PFSK-1 (cell line): Measurements from ENCODE around the gene LRMDA.

Source experiments
- FOXP2 ChIP-seq: optimal IDR thresholded peaks from 2 replicates; pipeline ENCODE3; 2011; ENCODE audit warnings: borderline replicate concordance, control low read depth, inconsistent platforms; ENCODE audit not compliant: insufficient read depth; ENCODE audit errors: extremely low read length, extremely low read depth
- POLR2AphosphoS5 ChIP-seq: IDR thresholded peaks from 2 replicates; pipeline ENCODE4 v1.6.1; 2012; ENCODE audit warnings: low read depth, mild to moderate bottlenecking, control low read depth, low read length, moderate library complexity
- REST ChIP-seq, 2 experiments: IDR thresholded peaks; 2 replicates each; pipeline versions ENCODE4 v1.6.1 to v1.8.0; 2011 to 2012; ENCODE audit warnings: low read depth in 2 of 2, low read length in 2 of 2, control low read depth in 1 of 2, inconsistent platforms in 1 of 2, mild to moderate bottlenecking in 1 of 2, moderate library complexity in 1 of 2; ENCODE audit not compliant: insufficient read depth in 1 of 2
- SIN3A ChIP-seq: IDR thresholded peaks from 2 replicates; pipeline ENCODE4 v1.6.1; 2012; ENCODE audit warnings: mild to moderate bottlenecking, low read length, moderate library complexity, borderline replicate concordance; ENCODE audit not compliant: insufficient read depth
- TAF1 ChIP-seq: IDR thresholded peaks from 2 replicates; pipeline ENCODE4 v1.6.1; 2012; ENCODE audit warnings: low read length, control low read depth, borderline replicate concordance; ENCODE audit not compliant: insufficient read depth

Gene LRMDA

GRCh38 chr10:75938380-75939122, 507.1 kb downstream of the LRMDA start:
- TF ChIP-seq POLR2AphosphoS5 (no peak), SIN3A (no peak), TAF1 (no peak), REST (IDR thresholded peaks at IDR 0.05; ENCODE audit: insufficient read depth in 1 of 2, low read depth in 2 of 2, low read length in 2 of 2) (no peak), FOXP2 (no peak)

- no peak for TF ChIP-seq TAF1
Observed at GRCh38 chr10:75939541-75939940, 508.1 kb downstream of the LRMDA start.

GRCh38 chr10:75940742-75941141, 509.3 kb downstream of the LRMDA start:
- TF ChIP-seq SIN3A (no peak), FOXP2 (no peak), POLR2AphosphoS5 (no peak), TAF1 (no peak), REST (IDR thresholded peaks at IDR 0.05; ENCODE audit: insufficient read depth in 1 of 2, low read depth in 2 of 2, low read length in 2 of 2) (no peak)

- TF ChIP-seq TAF1 (no peak), REST (IDR thresholded peaks at IDR 0.05; ENCODE audit: insufficient read depth in 1 of 2, low read depth in 2 of 2, low read length in 2 of 2) (no peak), FOXP2 (no peak)
Observed at GRCh38 chr10:75941223-75941801, 509.9 kb downstream of the LRMDA start.

- TF ChIP-seq FOXP2 (no peak), TAF1 (no peak), REST (IDR thresholded peaks at IDR 0.05; ENCODE audit: insufficient read depth in 1 of 2, low read depth in 2 of 2, low read length in 2 of 2) (no peak), SIN3A (no peak), POLR2AphosphoS5 (no peak)
Observed at GRCh38 chr10:75944061-75944460, 512.6 kb downstream of the LRMDA start.
